Measurements from ENCODE around the gene LAMA2. TPM values are rescaled to one million over a fixed set of nuclear protein-coding genes. Genes with fewer than 3 reads are reported as not detected.

LAMA2 gene
- total RNA-seq, 1 experiment from 2014 or later: 4.2 TPM

- no peak overlapping the region for H3K23ac ChIP-seq (ENCODE audit: insufficient read length, low read depth, low read length)
- H3K36me3 Mint-ChIP-seq (ENCODE audit: insufficient read depth in 1 of 3, low read depth in 3 of 3): no peaks in the 10 kb centered on the region
- H3K79me1 ChIP-seq (ENCODE audit: insufficient read depth, low read depth, low read length, poor library complexity, severe bottlenecking): no peaks in the 10 kb centered on the region
- H3K9me3 Mint-ChIP-seq: no peaks in the 10 kb centered on the region
- no peaks in the 10 kb centered on the region for H3K27me3 ChIP-seq (ENCODE audit: insufficient read depth, low read length)
- H2AFZ ChIP-seq (ENCODE audit: low read length): no peak overlapping the region
- H4K5ac ChIP-seq (ENCODE audit: insufficient read length, low read depth, low read length): no peak overlapping the region
- no peaks in the 10 kb centered on the region for H3K27me3 Mint-ChIP-seq (ENCODE audit: low read depth)
- no peak overlapping the region for H3K4me2 ChIP-seq (ENCODE audit: insufficient read depth, insufficient read length, low read length)
- H4K91ac ChIP-seq (ENCODE audit: insufficient read length, low read depth, low read length): no peak overlapping the region
- no peak overlapping the region for H2AK5ac ChIP-seq (ENCODE audit: insufficient read length, low read length)
- no peaks in the 10 kb centered on the region for H3K79me2 ChIP-seq (ENCODE audit: insufficient read depth, low read length)
- no peak overlapping the region for H4K8ac ChIP-seq (replicated peaks; ENCODE audit: insufficient read length, low read depth, low read length)
- H3K27ac Mint-ChIP-seq: no peak overlapping the region; a peak in 1 of 7 replicates
- H3K9me3 ChIP-seq (ENCODE audit: control insufficient read depth, low read depth, low read length): no peaks in the 10 kb centered on the region
- H4K20me1 ChIP-seq (ENCODE audit: control insufficient read depth, insufficient read depth, insufficient read length): no peaks in the 10 kb centered on the region
- no peak overlapping the region for H3K4ac ChIP-seq (ENCODE audit: low read depth, low read length)
- no peak overlapping the region for H3K14ac ChIP-seq (ENCODE audit: insufficient read depth, low read length)
- H3K27ac ChIP-seq (ENCODE audit: insufficient read length, low read depth, low read length): no peak overlapping the region
- H3K4me1 ChIP-seq (ENCODE audit: insufficient read depth, low read length): peaks cover 3% of the 10 kb centered on the region; the same call in 1 of the 2 replicates
- no peak overlapping the region for H3T11ph ChIP-seq (ENCODE audit: low read length)
- no peak overlapping the region for H2BK20ac ChIP-seq (ENCODE audit: low read depth, low read length, poor library complexity, severe bottlenecking)
- no peaks in the 10 kb centered on the region for H3K23me2 ChIP-seq (ENCODE audit: insufficient read length, low read depth, low read length, poor library complexity, severe bottlenecking)
- no peak overlapping the region for H2BK120ac ChIP-seq (ENCODE audit: low read depth, low read length, poor library complexity, severe bottlenecking)
- no peak overlapping the region for H2BK12ac ChIP-seq (ENCODE audit: insufficient read length, low read depth, low read length)
- H3K18ac ChIP-seq (ENCODE audit: insufficient read length, low read depth, low read length): no peak overlapping the region
- WGBS (ENCODE audit: extremely low coverage, insufficient read length, low lambda C conversion rate): no CpG with 5 or more reads among the region's 3 CpGs
- no peak for DNase-seq
- H3K56ac ChIP-seq (ENCODE audit: insufficient read length, low read depth, low read length): no peak overlapping the region
- H3K9ac ChIP-seq (ENCODE audit: extremely low read depth, insufficient read length, low read length): no peak overlapping the region
- H3K4me1 Mint-ChIP-seq: peaks cover 22 to 23% of the 10 kb centered on the region in 2 experiments
- no peak overlapping the region for H3K4me3 Mint-ChIP-seq
- no peak for TF ChIP-seq CTCF (conservative IDR thresholded peaks at IDR 0.05)
- no peak overlapping the region for H2BK5ac ChIP-seq (ENCODE audit: insufficient read length, low read length)
- no peak overlapping the region for H2BK15ac ChIP-seq (ENCODE audit: low read depth, low read length)
Measured at GRCh38 chr6:129273161-129273560, 390.2 kb downstream of the LAMA2 start.
